Measurements from ENCODE around the gene ST3GAL2.

The ST3GAL2 gene

GRCh38 chr16:70345840-70346239 lies 93.1 kb downstream of the ST3GAL2 start:
- Histone ChIP-seq H3F3A (ENCODE audit: insufficient read depth) (no peaks in the 10 kb centered on the region), H3K79me2 (ENCODE audit: insufficient read depth, low read length) (peaks cover 30% of the 10 kb centered on the region), H3K27me3 (ENCODE audit: low read length) (no peaks in the 10 kb centered on the region), H2AFZ (ENCODE audit: low read depth, low read length, severe bottlenecking) (no peak overlapping the region), H3K9me3 (ENCODE audit: insufficient read depth, low read length) (no peaks in the 10 kb centered on the region), H3K36me3 (ENCODE audit: low read length) (no peaks in the 10 kb centered on the region), H3K4me2 (ENCODE audit: low read depth, low read length, poor library complexity, severe bottlenecking) (peak overlapping the region; percentile 93), H4K20me1 (ENCODE audit: low read depth, low read length) (no peaks in the 10 kb centered on the region), H3K27ac (ENCODE audit: low read depth, low read length) (no peak overlapping the region), H3K9ac (ENCODE audit: low read length) (peak overlapping the region; percentile 71), H3K9me2 (replicated peaks; ENCODE audit: insufficient read depth, low read length) (no peaks in the 10 kb centered on the region), H3K4me3 (ENCODE audit: insufficient read depth, low read length, poor library complexity, severe bottlenecking) (peak overlapping the region; percentile 82)
- TF ChIP-seq EZH2phosphoT487 (conservative IDR thresholded peaks at IDR 0.05; ENCODE audit: low read length) = no peak
- TF ChIP-seq CTCF (IDR thresholded peaks at IDR 0.05; ENCODE audit: insufficient read depth, low read length, poor library complexity, severe bottlenecking) = no peak

- Histone ChIP-seq H3K27me3 (ENCODE audit: low read length) (no peaks in the 10 kb centered on the region), H3K4me3 (ENCODE audit: insufficient read depth, low read length, poor library complexity, severe bottlenecking) (no peak overlapping the region), H3K27ac (ENCODE audit: low read depth, low read length) (no peak overlapping the region), H2AFZ (ENCODE audit: low read depth, low read length, severe bottlenecking) (no peak overlapping the region), H3K9ac (ENCODE audit: low read length) (no peak overlapping the region), H4K20me1 (ENCODE audit: low read depth, low read length) (no peaks in the 10 kb centered on the region), H3K79me2 (ENCODE audit: insufficient read depth, low read length) (peaks cover 3% of the 10 kb centered on the region), H3K9me3 (ENCODE audit: insufficient read depth, low read length) (no peaks in the 10 kb centered on the region), H3F3A (ENCODE audit: insufficient read depth) (0 out of 2 replicates have a peak, but pooled peaks cover 2% of the 10 kb centered on the region), H3K9me2 (replicated peaks; ENCODE audit: insufficient read depth, low read length) (no peaks in the 10 kb centered on the region), H3K36me3 (ENCODE audit: low read length) (no peaks in the 10 kb centered on the region), H3K4me2 (ENCODE audit: low read depth, low read length, poor library complexity, severe bottlenecking) (no peak overlapping the region)
- TF ChIP-seq CTCF (IDR thresholded peaks at IDR 0.05; ENCODE audit: insufficient read depth, low read length, poor library complexity, severe bottlenecking) (no peak), EZH2phosphoT487 (conservative IDR thresholded peaks at IDR 0.05; ENCODE audit: low read length) (no peak)
Measured at GRCh38 chr16:70342016-70342415, 96.9 kb downstream of the ST3GAL2 start.

- Histone ChIP-seq H3F3A (ENCODE audit: insufficient read depth) (0 out of 2 replicates have a peak, but pooled peaks cover 2% of the 10 kb centered on the region), H3K27me3 (ENCODE audit: low read length) (no peaks in the 10 kb centered on the region), H4K20me1 (ENCODE audit: low read depth, low read length) (no peaks in the 10 kb centered on the region), H3K36me3 (ENCODE audit: low read length) (no peaks in the 10 kb centered on the region), H3K27ac (ENCODE audit: low read depth, low read length) (no peak overlapping the region), H2AFZ (ENCODE audit: low read depth, low read length, severe bottlenecking) (no peak overlapping the region), H3K9ac (ENCODE audit: low read length) (no peak overlapping the region), H3K4me3 (ENCODE audit: insufficient read depth, low read length, poor library complexity, severe bottlenecking) (no peak overlapping the region), H3K9me2 (replicated peaks; ENCODE audit: insufficient read depth, low read length) (no peaks in the 10 kb centered on the region), H3K9me3 (ENCODE audit: insufficient read depth, low read length) (no peaks in the 10 kb centered on the region), H3K4me2 (ENCODE audit: low read depth, low read length, poor library complexity, severe bottlenecking) (no peak overlapping the region), H3K79me2 (ENCODE audit: insufficient read depth, low read length) (no peaks in the 10 kb centered on the region)
- no peak for TF ChIP-seq EZH2phosphoT487 (conservative IDR thresholded peaks at IDR 0.05; ENCODE audit: low read length)
- TF ChIP-seq CTCF (IDR thresholded peaks at IDR 0.05; ENCODE audit: insufficient read depth, low read length, poor library complexity, severe bottlenecking) = no peak
Measured at GRCh38 chr16:70341600-70341999, 97.3 kb downstream of the ST3GAL2 start.
